IMR-90 (cell line): ENCODE data around the gene TUFM. TPM values are rescaled to one million over a fixed set of nuclear protein-coding genes. Genes with fewer than 3 reads are reported as not detected.

Experiments used
- CHD1 ChIP-seq: IDR thresholded peaks from 2 replicates; pipeline ENCODE4 v1.6.1; 2012; ENCODE audit warnings: low read depth, low read length, improper control_type of control experiment
- FOS ChIP-seq: fragments of 150-350 bp; IDR thresholded peaks from 2 replicates; pipeline ENCODE4 v1.6.1; 2016; ENCODE audit warnings: low read depth, low read length
- polyA plus RNA-seq, 3 experiments: library from polyadenylated mRNA; depleted of rRNA; stranded (reverse); fragments of >200 nt; gene quantifications; 2 replicates each; pipeline ENCODE4 v1.2.3, GENCODE V29; 2012; ENCODE audit warnings: low replicate concordance in 1 of 3
- total RNA-seq: library from RNA; depleted of rRNA; stranded (reverse); fragments of >200 nt; gene quantifications from 2 replicates; pipeline ENCODE4 v1.2.3, GENCODE V29; 2012
- TF ChIP-seq, protein P1 (sequence below): fragments of 150-350 bp; IDR thresholded peaks from 2 replicates; pipeline ENCODE4 v1.6.1; 2016; ENCODE audit warnings: low read depth, mild to moderate bottlenecking, low read length, moderate library complexity, borderline replicate concordance
- TF ChIP-seq, protein P2 (sequence below): fragments of 150-350 bp; IDR thresholded peaks from 2 replicates; pipeline ENCODE4 v1.6.1; 2017; ENCODE audit warnings: mild to moderate bottlenecking, antibody characterized with exemption, low read length, low read depth

TUFM gene
- total and polyA plus RNA-seq, 2 of the 4 experiments (the other 2 are of a cell fraction): 80.3 to 126 TPM

- TF ChIP-seq, protein P1, sequence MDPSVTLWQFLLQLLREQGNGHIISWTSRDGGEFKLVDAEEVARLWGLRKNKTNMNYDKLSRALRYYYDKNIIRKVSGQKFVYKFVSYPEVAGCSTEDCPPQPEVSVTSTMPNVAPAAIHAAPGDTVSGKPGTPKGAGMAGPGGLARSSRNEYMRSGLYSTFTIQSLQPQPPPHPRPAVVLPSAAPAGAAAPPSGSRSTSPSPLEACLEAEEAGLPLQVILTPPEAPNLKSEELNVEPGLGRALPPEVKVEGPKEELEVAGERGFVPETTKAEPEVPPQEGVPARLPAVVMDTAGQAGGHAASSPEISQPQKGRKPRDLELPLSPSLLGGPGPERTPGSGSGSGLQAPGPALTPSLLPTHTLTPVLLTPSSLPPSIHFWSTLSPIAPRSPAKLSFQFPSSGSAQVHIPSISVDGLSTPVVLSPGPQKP: no peak
- TF ChIP-seq, protein P2, sequence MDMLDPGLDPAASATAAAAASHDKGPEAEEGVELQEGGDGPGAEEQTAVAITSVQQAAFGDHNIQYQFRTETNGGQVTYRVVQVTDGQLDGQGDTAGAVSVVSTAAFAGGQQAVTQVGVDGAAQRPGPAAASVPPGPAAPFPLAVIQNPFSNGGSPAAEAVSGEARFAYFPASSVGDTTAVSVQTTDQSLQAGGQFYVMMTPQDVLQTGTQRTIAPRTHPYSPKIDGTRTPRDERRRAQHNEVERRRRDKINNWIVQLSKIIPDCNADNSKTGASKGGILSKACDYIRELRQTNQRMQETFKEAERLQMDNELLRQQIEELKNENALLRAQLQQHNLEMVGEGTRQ: no peak; the same call in 1 of the 2 replicates
- TF ChIP-seq CHD1 (0 out of 2 replicates have a peak, but pooled peaks have one; percentile 36), FOS (0 out of 2 replicates have a peak, but pooled peaks have one; percentile 8)
Measured at GRCh38 chr16:28846080-28846932, at the start of gene TUFM (continued).
